GM15510 (cell line): ENCODE measurements around the gene UPF3A.

Experiments used
- POLR2A ChIP-seq: IDR thresholded peaks from 3 replicates; pipeline ENCODE4 v1.6.1; 2011; ENCODE audit warnings: borderline replicate concordance; ENCODE audit not compliant: insufficient read length; ENCODE audit errors: extremely low read depth

Gene UPF3A

DNA sequence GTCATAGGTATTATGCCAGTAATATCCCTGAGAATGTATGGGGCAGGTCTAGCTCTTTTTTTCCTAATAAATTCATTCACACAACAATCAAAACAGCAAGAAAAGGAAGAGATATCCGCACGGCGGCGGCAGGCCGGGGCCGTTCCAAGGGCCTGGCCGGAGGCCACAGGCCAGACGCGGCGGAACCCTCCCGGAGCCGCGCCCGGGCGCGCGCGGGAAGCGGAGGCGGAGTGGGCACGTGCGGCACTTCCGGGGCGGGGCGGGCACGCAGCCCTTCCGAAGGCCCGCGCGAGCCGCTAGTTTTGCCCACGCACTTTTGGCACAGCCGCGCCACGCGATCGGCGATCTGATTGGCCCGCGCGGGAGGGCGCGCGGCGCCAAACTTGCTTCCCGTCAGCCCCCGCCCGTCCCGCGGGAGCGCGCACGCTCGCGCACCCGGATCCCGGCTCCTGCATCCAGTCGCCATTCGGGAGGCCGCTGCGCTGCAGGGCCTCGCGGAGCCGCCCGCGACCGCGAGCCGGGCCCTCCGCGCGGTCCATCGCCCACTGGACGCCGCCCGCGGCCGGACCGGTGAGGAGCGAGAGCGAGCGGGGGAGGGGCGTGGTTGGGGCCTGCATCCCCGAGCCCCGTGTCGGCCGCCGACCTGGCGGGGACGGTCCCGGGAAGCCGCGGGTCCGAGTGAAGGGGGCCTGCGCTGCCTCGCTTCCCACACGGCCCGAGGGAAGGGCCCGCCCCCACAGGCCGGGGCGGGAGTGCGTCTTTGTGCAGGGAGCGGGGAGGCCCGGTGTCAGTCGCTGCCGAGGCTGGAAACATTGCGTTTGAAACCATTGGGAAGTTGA lies 32.9 kb downstream of the UPF3A start, which contains the start of gene CHAMP1:
CHAMP1 (plus strand) TSS at position 430 of the 839 bp plus-strand sequence. CDS start 9,340 bp downstream, outside the sequence.
- peak; percentile 95 for TF ChIP-seq POLR2A

DNA sequence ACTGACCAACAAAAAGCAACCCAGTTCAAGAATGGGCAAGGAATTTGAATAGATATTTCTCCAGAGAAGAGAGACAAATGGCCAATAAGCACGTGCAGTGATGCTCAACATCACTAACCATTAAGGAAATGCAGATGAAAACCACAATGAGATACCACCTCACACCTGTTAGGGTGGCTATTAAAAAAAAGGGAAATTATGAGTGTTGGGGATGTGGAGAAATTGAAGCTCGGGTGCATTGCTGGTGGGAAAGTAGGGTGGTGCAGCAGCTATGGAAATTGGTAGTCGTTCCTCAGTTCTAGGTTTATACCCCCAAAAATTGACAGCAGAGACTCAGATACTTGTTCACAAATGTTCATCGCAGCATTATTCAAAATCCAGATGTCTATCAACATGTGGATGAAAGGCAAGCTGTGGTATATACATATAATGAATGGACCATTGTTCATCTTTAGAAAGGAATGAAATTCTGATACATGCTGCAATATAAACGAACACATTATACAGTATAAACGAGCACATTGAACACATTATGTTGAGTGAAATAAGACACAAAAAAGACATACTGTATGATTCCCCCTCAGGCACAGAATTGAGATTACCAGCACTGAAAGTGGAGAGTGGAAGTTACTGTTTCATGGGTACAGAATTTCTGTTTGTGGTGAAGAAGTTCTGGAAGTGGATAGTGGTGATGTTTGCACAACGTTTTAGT lies 33.8 kb downstream of the UPF3A start:
- TF ChIP-seq POLR2A = no peak

DNA sequence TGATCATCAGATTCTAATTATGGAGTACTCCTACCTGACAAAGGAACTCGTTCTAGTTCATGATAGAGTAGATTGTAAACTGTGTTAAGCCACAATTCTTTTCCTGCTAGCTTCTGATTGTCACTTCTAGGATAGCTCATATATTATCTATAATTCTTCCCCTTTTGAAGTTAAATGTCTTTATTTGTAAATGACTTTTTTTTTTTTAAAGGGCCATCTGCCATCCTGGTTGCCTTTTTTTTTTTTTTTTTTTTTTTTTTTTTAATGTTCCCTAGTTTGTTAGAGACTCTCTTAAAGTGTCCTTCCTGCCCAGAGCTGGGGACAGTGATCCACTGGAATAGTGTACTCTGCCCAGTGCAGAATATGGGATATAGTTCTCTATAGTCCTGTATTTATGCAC lies 37.2 kb downstream of the UPF3A start:
- TF ChIP-seq POLR2A = no peak

DNA sequence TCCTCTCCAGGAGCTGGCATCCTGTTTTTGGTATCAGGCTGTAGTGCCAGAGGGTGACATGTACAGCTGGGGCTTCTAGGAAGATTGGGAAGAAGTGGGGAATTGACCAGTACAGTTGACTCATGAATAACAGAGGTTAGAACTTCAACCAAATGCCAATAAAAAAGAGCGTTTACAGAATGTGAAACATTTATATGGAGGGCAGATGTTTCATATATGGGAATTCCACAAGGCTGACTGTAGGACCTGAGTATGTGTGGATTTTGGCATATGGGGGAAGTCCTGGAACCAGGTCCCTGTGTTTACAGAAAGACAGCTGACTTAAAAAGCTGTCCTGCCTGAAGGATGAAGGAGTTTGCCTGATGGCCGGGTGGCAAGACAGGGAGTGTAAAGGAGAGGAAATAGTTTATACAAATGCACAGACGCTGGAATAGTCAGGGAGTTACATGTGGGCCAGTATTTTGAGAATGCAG lies 38.1 kb downstream of the UPF3A start:
- no peak for TF ChIP-seq POLR2A

DNA sequence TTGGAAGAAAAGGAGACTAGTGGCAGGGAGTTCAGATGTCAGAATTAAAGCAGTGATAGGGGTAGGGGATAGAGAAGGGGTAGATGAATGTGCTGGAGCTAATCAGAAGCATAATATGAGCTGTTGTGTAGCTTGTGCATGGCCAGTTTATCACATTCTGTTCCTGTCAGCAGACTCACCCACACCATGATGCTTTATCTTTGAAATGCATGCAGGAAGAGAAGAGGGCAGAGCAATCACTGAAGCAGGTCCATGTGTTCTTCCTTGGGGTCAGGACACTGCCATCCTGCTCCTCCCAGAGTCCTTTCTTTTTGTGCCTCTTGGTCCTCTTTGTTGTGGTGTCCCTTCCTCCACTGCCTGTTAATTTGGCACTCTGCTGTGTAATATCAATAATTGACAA lies 38.7 kb downstream of the UPF3A start:
- no peak for TF ChIP-seq POLR2A

DNA sequence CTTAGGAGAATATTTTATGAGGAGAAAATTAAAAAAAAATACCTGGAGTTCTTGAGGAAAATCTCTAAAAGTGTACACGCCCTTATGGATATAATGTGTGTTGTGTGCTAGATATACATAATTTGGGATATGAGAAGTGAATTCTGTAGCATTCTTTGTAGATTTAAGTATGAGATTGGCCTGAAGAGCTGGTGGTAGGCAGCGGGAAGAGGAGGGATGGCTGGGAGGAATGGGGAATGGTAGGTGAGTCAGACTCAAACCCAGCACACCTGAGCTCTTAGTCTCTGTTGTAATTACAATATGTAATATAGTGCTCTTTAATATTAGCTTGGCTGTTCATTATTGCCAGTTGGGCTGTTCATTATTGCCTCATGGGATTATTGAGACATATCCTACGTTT lies 39.9 kb downstream of the UPF3A start:
- no peak for TF ChIP-seq POLR2A

DNA sequence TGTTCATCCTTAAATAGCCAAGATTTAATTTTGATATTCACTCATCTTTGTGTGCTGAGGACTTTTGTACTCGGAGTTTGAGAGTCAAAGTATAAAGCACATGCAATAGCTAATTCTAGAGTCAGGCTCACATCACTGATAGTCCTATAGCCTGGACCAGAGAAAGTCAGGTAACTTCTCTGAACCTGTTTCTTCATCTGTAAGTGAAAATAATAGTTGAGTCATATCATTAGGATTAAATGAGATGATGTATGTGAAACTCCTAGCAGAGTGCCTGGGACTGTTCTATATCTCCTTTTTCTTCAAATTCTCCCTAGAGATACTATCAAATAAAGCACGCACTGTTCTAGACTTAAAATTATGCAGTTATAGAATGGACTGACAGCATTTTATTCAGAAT lies 41.9 kb downstream of the UPF3A start:
- no peak for TF ChIP-seq POLR2A

DNA sequence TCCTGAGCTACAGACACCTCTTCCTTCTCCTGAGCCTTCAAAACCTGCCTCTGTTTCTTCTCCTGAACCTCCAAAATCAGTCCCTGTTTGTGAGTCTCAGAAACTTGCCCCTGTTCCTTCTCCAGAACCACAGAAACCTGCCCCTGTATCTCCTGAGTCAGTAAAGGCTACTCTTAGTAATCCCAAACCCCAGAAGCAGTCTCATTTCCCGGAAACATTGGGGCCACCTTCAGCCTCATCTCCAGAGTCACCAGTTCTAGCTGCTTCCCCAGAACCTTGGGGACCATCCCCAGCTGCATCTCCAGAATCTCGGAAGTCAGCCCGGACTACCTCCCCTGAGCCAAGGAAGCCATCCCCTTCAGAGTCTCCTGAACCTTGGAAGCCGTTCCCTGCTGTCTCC lies 42.9 kb downstream of the UPF3A start:
- TF ChIP-seq POLR2A = no peak

DNA sequence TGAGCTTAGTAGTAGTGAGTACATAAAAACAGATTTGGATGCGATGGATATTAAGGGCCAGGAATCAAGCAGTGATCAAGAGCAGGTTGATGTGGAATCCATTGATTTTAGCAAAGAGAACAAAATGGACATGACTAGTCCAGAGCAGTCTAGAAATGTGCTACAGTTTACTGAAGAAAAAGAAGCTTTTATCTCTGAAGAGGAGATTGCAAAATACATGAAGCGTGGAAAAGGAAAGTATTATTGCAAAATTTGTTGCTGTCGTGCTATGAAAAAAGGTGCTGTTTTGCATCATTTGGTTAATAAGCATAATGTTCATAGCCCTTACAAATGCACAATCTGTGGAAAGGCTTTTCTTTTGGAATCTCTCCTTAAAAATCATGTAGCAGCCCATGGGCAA lies 44.3 kb downstream of the UPF3A start:
- no peak for TF ChIP-seq POLR2A

DNA sequence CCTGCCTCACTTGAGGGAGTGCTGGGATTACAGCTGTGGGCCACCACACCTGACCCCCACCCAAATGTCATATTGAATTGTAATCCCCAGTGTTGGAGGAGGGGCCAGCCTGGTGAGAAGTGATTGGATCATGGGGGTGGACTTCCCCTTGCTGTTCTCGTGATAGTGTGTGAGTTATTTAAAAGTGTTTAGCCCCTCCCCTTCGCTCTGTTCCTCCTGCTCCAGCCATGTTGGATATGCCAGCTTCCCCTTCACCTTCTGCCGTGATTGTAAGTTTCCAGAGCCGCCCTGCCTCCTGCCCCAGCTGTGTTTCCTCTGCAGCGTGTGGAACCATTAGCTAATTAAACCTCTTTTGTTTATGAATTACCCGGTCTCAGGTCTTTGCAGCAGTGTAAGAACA lies 46.6 kb downstream of the UPF3A start:
- TF ChIP-seq POLR2A = no peak

DNA sequence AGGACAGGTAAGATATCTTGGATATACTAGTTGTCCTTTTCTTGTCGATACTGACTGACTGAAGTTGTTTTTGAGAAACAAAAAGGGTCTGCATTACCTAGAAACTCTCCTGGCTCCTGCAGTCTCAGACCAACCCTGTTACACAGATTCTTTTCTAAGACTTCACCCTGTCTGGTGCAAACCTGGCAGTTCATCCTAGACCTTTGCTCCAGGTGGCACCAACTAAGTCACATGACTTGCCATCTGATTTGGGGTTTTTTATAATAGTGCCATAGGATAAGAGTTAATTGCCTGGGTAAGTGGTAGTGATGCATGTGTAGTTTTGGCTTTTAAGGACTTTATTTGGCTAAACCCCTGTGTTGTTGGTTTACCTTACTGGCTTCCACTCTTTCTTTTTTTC lies 47.2 kb downstream of the UPF3A start:
- no peak for TF ChIP-seq POLR2A

DNA sequence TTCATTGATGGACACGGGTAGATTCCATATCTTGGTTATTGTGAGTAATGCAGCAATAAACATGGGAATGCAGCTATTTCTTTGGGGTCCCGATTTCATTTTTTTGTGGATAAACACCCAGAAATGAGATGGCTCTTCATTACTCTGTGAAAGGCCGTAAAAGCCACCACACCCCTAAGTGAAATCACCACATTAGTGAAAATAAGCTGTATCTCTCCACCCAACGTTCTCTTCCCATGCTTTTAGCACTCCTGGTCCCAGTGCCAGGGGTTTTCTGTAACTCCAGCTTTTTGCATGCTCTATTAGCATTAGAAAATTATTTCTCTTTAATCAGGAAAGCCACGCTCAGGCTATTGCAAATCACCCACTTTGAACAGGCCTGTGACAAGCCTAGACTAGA lies 48.7 kb downstream of the UPF3A start:
- no peak for TF ChIP-seq POLR2A

DNA sequence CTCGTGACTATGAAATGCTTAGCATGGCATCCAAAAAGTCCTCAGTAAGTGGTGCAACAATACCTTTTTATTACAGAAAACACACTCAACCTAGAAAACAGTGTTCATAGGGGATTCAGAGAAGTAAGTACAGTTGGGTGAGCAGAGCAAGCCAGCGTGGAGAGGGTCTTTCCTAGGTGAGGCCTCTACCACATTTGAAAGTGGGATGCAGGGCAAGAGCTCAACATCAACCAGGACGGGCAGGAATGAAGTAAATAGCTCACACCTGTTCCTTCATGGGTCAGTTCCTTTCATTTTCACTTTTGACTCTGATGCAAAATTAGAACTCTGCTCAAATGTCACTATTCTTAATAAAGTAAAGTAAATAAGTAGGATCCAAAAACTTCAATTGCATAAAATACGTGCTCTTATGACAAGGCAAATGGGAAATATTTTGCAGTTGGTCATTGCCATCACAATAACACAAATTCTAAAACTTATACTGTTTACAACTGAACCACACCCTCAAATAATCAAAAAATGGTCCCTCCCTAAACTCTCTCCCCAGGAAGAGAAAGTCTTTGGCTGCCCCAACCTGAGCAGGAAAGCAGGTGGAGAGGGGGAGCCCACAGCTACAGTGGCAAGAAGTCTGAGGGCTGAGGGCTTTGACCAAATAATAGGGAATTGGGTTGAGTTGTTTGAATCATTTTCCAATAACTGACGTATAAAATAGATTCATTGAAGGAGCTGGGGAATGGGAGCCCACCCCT lies 53.1 kb downstream of the UPF3A start:
- TF ChIP-seq POLR2A = no peak

DNA sequence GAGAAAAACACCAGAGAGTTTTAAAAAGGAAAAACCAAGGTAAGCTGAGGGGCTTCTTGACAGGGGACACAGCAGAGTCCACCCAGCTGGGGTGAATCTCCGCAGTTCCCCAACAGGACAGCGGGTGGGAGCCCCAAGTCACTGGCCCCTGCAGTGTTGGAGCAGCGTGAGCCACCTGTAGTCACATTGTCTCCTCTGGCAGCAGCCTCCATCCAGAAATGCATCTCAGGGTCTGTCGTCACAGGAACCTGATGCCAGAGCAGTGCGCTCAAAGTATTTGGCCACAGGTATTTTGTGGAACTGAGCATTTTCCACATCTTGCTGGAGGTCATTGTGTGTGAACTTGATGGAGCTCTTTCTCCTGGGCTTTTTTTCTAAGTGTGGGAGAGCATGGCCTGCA lies 57.6 kb downstream of the UPF3A start:
- no peak for TF ChIP-seq POLR2A
